HepG2 (cell line): Measurements from ENCODE around the gene PRPSAP1. TPM values are rescaled to one million over a fixed set of nuclear protein-coding genes. Genes with fewer than 3 reads are reported as not detected.
A peak's percentile ranks its signal among the peaks of the same experiment; 100 is the strongest.

ENCODE experiments used
- HDAC2 ChIP-seq: sonication (generic); formaldehyde crosslinking; IDR thresholded peaks from 2 replicates; pipeline ENCODE4 v1.4.0; 2020; ENCODE audit warnings: missing genetic modification reagents
- HES4 ChIP-seq: sonication (generic); formaldehyde crosslinking; IDR thresholded peaks from 2 replicates; pipeline ENCODE4 v1.9.0; 2021; ENCODE audit warnings: mild to moderate bottlenecking, missing genetic modification reagents, borderline replicate concordance
- KDM2A ChIP-seq: sonication (generic); formaldehyde crosslinking; IDR thresholded peaks from 2 replicates; pipeline ENCODE4 v1.4.0; 2020; ENCODE audit warnings: low read depth, missing genetic modification reagents, borderline replicate concordance
- KLF16 ChIP-seq, 2 experiments: sonication (generic) in 1 of 2; formaldehyde crosslinking in 1 of 2; IDR thresholded peaks; 2 replicates each; pipeline versions ENCODE4 v1.6.1 to v1.8.0; 2016 to 2023; ENCODE audit warnings: missing genetic modification reagents in 2 of 2, missing compliant biosample characterization in 1 of 2
- SOX13 ChIP-seq, 3 experiments: fragments of 450-650 bp in 1 of 3; sonication (generic) in 1 of 3; formaldehyde crosslinking in 1 of 3; IDR thresholded peaks in 2 of 3; conservative IDR thresholded peaks in 1 of 3; 2 replicates each; pipeline versions ENCODE4 v1.5.0 to v1.6.1; 2016 to 2020; ENCODE audit warnings: antibody characterized with exemption in 1 of 3, mild to moderate bottlenecking in 1 of 3, missing compliant biosample characterization in 1 of 3, missing genetic modification reagents in 1 of 3, moderate library complexity in 1 of 3
- SRSF4 ChIP-seq: fragments of 200-400 bp; formaldehyde crosslinking; IDR thresholded peaks from one replicate; pipeline ENCODE4 v1.6.1; 2018; ENCODE audit warnings: mild to moderate bottlenecking, low read depth, low read length, moderate library complexity; ENCODE audit not compliant: poor library complexity, severe bottlenecking
- TBX2 ChIP-seq: sonication (generic); formaldehyde crosslinking; IDR thresholded peaks from 2 replicates; pipeline ENCODE4 v1.5.0; 2020; ENCODE audit warnings: missing genetic modification reagents, mild to moderate bottlenecking, borderline replicate concordance
- TEAD3 ChIP-seq: optimal IDR thresholded peaks from 2 replicates; pipeline ENCODE3; 2016; ENCODE audit warnings: borderline replicate concordance
- ZNF264 ChIP-seq: sonication (generic); formaldehyde crosslinking; IDR thresholded peaks from 2 replicates; pipeline ENCODE4 v1.4.0; 2020; ENCODE audit warnings: missing genetic modification reagents
- ZNF780A ChIP-seq: sonication (generic); formaldehyde crosslinking; IDR thresholded peaks from 2 replicates; pipeline ENCODE4 v1.8.0; 2022; ENCODE audit warnings: mild to moderate bottlenecking, missing genetic modification reagents, moderate library complexity
- polyA plus RNA-seq, 8 experiments: library from polyadenylated mRNA; depleted of rRNA in 3 of 8; stranded (reverse) in 7 of 8; unstranded in 1 of 8; fragments of >200 nt; fragmentation: Illumina TruSeq in 4 of 8; extraction: Trizol in 4 of 8; gene quantifications; 2 replicates each; pipeline versions ENCODE4 v1.2.1 to v1.2.3, GENCODE V29; 2011 to 2016; ENCODE audit warnings: low read depth in 4 of 8, missing spikeins in 1 of 8, mixed read lengths in 1 of 8; ENCODE audit not compliant: insufficient read depth in 1 of 8
- total RNA-seq, 5 experiments: library from RNA; depleted of rRNA; stranded (reverse); fragments of >200 nt; fragmentation: Illumina TruSeq; extraction: Trizol; gene quantifications; 2 replicates each; pipeline ENCODE4 v1.2.3, GENCODE V29; 2016; ENCODE audit warnings: low read depth in 1 of 5
- TF ChIP-seq, protein P1 (sequence below): sonication (generic); formaldehyde crosslinking; IDR thresholded peaks from 2 replicates; pipeline ENCODE4 v1.4.0; 2020; ENCODE audit warnings: missing genetic modification reagents, mild to moderate bottlenecking, borderline replicate concordance
- TF ChIP-seq, protein P2 (sequence below): IDR thresholded peaks from 2 replicates; pipeline ENCODE4 v1.6.1; 2016; ENCODE audit warnings: missing genetic modification reagents, missing compliant biosample characterization
- TF ChIP-seq, protein P3 (sequence below): sonication (generic); formaldehyde crosslinking; IDR thresholded peaks from 2 replicates; pipeline ENCODE4 v1.4.0; 2020; ENCODE audit warnings: missing genetic modification reagents
- TF ChIP-seq, protein P4 (sequence below): sonication (generic); formaldehyde crosslinking; IDR thresholded peaks from 2 replicates; pipeline ENCODE4 v1.4.0; 2020; ENCODE audit warnings: mild to moderate bottlenecking, missing genetic modification reagents, borderline replicate concordance

PRPSAP1 gene
- total and polyA plus RNA-seq, 2 of the 13 experiments (the other 11 are each of a cell fraction or from before 2014, with no cell fraction given) = 91.1 to 314 TPM

DNA sequence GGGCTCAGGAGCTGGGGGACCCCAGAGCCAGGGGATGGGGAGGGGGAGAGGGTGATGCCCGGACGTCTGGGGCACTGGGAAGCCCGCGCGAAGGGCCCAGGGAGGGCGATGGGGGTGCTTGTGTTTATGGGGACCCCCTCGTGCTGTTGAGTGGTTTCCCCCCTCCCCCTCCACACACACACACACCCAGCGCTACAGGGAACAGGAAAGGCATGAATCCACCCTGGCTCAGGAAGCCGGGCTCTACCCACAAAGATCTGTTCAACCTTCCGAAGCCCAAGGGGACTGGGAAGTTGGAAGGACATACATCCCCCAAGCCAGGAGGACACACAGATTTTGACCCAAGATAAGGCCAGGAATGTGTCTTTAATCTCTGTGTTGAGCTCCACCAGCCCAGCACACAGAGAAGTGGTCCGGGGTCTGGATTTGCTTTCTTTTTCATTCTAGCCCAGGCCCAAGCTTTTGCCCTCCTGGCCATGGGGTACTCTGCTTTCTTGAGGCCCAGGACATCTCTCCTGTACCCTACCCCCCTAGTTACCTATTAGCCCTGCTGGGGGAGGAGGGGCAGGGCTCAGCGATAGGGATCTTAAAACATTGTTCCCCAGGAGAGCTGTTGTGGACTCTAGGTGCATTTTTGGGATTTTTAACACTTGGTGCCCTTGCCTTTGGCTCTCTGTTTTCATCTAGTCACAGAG lies 87.3 kb downstream of the PRPSAP1 start (continued):
- TF ChIP-seq SOX13 (IDR thresholded peaks at IDR 0.05) (no peak), SOX13 (CRISPR knock-in tag; conservative IDR thresholded peaks at IDR 0.05 in 1 of 2, IDR thresholded peaks at IDR 0.05 in 1 of 2) (peak in 1 of 2 experiments; percentile 69; a peak in 2 of 4 replicates), TBX2 (CRISPR knock-in tag) (peak; percentile 45; the same call in 1 of the 2 replicates), HES4 (CRISPR knock-in tag) (no peak; the same call in 1 of the 2 replicates), KLF16 (CRISPR knock-in tag; IDR thresholded peaks at IDR 0.05) (no peak; a peak in 1 of 4 replicates), KDM2A (CRISPR knock-in tag) (peak; percentile 3; the same call in 1 of the 2 replicates), HDAC2 (CRISPR knock-in tag) (peak; percentile 60; the same call in 1 of the 2 replicates), TEAD3 (CRISPR knock-in tag) (peak; percentile 28), ZNF264 (no peak), SRSF4 (no peak), ZNF780A (no peak)
- TF ChIP-seq, protein P1, sequence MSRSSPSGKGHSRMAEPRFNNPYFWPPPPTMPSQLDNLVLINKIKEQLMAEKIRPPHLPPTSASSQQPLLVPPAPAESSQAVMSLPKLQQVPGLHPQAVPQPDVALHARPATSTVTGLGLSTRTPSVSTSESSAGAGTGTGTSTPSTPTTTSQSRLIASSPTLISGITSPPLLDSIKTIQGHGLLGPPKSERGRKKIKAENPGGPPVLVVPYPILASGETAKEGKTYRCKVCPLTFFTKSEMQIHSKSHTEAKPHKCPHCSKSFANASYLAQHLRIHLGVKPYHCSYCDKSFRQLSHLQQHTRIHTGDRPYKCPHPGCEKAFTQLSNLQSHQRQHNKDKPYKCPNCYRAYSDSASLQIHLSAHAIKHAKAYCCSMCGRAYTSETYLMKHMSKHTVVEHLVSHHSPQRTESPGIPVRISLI (CRISPR knock-in tag) = 0 out of 2 replicates have a peak, but pooled peaks have one; percentile 9
- TF ChIP-seq, protein P2, sequence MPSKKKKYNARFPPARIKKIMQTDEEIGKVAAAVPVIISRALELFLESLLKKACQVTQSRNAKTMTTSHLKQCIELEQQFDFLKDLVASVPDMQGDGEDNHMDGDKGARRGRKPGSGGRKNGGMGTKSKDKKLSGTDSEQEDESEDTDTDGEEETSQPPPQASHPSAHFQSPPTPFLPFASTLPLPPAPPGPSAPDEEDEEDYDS (CRISPR knock-in tag) = peak; percentile 38; the same call in 1 of the 2 replicates
- TF ChIP-seq, protein P3, sequence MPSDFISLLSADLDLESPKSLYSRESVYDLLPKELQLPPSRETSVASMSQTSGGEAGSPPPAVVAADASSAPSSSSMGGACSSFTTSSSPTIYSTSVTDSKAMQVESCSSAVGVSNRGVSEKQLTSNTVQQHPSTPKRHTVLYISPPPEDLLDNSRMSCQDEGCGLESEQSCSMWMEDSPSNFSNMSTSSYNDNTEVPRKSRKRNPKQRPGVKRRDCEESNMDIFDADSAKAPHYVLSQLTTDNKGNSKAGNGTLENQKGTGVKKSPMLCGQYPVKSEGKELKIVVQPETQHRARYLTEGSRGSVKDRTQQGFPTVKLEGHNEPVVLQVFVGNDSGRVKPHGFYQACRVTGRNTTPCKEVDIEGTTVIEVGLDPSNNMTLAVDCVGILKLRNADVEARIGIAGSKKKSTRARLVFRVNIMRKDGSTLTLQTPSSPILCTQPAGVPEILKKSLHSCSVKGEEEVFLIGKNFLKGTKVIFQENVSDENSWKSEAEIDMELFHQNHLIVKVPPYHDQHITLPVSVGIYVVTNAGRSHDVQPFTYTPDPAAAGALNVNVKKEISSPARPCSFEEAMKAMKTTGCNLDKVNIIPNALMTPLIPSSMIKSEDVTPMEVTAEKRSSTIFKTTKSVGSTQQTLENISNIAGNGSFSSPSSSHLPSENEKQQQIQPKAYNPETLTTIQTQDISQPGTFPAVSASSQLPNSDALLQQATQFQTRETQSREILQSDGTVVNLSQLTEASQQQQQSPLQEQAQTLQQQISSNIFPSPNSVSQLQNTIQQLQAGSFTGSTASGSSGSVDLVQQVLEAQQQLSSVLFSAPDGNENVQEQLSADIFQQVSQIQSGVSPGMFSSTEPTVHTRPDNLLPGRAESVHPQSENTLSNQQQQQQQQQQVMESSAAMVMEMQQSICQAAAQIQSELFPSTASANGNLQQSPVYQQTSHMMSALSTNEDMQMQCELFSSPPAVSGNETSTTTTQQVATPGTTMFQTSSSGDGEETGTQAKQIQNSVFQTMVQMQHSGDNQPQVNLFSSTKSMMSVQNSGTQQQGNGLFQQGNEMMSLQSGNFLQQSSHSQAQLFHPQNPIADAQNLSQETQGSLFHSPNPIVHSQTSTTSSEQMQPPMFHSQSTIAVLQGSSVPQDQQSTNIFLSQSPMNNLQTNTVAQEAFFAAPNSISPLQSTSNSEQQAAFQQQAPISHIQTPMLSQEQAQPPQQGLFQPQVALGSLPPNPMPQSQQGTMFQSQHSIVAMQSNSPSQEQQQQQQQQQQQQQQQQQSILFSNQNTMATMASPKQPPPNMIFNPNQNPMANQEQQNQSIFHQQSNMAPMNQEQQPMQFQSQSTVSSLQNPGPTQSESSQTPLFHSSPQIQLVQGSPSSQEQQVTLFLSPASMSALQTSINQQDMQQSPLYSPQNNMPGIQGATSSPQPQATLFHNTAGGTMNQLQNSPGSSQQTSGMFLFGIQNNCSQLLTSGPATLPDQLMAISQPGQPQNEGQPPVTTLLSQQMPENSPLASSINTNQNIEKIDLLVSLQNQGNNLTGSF (CRISPR knock-in tag) = no peak
- TF ChIP-seq, protein P4, sequence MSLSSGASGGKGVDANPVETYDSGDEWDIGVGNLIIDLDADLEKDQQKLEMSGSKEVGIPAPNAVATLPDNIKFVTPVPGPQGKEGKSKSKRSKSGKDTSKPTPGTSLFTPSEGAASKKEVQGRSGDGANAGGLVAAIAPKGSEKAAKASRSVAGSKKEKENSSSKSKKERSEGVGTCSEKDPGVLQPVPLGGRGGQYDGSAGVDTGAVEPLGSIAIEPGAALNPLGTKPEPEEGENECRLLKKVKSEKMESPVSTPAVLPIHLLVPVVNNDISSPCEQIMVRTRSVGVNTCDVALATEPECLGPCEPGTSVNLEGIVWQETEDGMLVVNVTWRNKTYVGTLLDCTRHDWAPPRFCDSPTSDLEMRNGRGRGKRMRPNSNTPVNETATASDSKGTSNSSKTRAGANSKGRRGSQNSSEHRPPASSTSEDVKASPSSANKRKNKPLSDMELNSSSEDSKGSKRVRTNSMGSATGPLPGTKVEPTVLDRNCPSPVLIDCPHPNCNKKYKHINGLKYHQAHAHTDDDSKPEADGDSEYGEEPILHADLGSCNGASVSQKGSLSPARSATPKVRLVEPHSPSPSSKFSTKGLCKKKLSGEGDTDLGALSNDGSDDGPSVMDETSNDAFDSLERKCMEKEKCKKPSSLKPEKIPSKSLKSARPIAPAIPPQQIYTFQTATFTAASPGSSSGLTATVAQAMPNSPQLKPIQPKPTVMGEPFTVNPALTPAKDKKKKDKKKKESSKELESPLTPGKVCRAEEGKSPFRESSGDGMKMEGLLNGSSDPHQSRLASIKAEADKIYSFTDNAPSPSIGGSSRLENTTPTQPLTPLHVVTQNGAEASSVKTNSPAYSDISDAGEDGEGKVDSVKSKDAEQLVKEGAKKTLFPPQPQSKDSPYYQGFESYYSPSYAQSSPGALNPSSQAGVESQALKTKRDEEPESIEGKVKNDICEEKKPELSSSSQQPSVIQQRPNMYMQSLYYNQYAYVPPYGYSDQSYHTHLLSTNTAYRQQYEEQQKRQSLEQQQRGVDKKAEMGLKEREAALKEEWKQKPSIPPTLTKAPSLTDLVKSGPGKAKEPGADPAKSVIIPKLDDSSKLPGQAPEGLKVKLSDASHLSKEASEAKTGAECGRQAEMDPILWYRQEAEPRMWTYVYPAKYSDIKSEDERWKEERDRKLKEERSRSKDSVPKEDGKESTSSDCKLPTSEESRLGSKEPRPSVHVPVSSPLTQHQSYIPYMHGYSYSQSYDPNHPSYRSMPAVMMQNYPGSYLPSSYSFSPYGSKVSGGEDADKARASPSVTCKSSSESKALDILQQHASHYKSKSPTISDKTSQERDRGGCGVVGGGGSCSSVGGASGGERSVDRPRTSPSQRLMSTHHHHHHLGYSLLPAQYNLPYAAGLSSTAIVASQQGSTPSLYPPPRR (CRISPR knock-in tag) = 0 out of 2 replicates have a peak, but pooled peaks have one; percentile 21
